HS-5 (cell line): ENCODE data around the gene ATP1B1.

Source experiments
- DNase-seq: peaks from one replicate; pipeline ENCODE4 v3.0.0-alpha.2; 2012; ENCODE audit warnings: low read depth

The ATP1B1 gene

GRCh38 chr1:169106095-169106920 is at the start of gene ATP1B1:
ATP1B1 (plus strand) TSS chr1:169106690; CDS start chr1:169106830, 140 bp downstream.
- DNase-seq = no peak

GRCh38 chr1:169059421-169059820 is 47.1 kb upstream of the ATP1B1 start:
- no peak for DNase-seq

GRCh38 chr1:169060043-169060722 is 46.3 kb upstream of the ATP1B1 start:
- no peak for DNase-seq

GRCh38 chr1:169060919-169061639 is 45.4 kb upstream of the ATP1B1 start:
- DNase-seq = no peak

- no peak for DNase-seq
Measured at GRCh38 chr1:169062152-169062551, 44.3 kb upstream of the ATP1B1 start.

- no peak for DNase-seq
Measured at GRCh38 chr1:169064103-169064502, 42.4 kb upstream of the ATP1B1 start.

- no peak for DNase-seq
Measured at GRCh38 chr1:169070547-169070946, 35.9 kb upstream of the ATP1B1 start.

- no peak for DNase-seq
Measured at GRCh38 chr1:169070958-169071357, 35.5 kb upstream of the ATP1B1 start.

- DNase-seq = no peak
Measured at GRCh38 chr1:169072945-169073725, 33.4 kb upstream of the ATP1B1 start.

- DNase-seq = no peak
Measured at GRCh38 chr1:169078163-169078883, 28.2 kb upstream of the ATP1B1 start.

- DNase-seq = no peak
Measured at GRCh38 chr1:169081503-169082123, 24.9 kb upstream of the ATP1B1 start.

- DNase-seq = no peak
Measured at GRCh38 chr1:169085911-169086310, 20.6 kb upstream of the ATP1B1 start.

- no peak for DNase-seq
Measured at GRCh38 chr1:169086603-169087455, 19.7 kb upstream of the ATP1B1 start.

GRCh38 chr1:169087876-169088275 is 18.6 kb upstream of the ATP1B1 start:
- DNase-seq = no peak

- DNase-seq = no peak
Measured at GRCh38 chr1:169089776-169090175, 16.7 kb upstream of the ATP1B1 start.

GRCh38 chr1:169090308-169090899 is 16.1 kb upstream of the ATP1B1 start:
- DNase-seq = no peak

GRCh38 chr1:169090900-169091311 is 15.6 kb upstream of the ATP1B1 start:
- DNase-seq = no peak

GRCh38 chr1:169091480-169091941 is 15.0 kb upstream of the ATP1B1 start:
- DNase-seq = no peak

- DNase-seq = no peak
Measured at GRCh38 chr1:169092399-169092798, 14.1 kb upstream of the ATP1B1 start.
